Pancreas (tissue), 10 donors: ENCODE measurements around the gene YAF2. TPM values are rescaled to one million over a fixed set of nuclear protein-coding genes. Genes with fewer than 3 reads are reported as not detected.
"Not testable (repeated sequence)": the region's sequence is repeated elsewhere in the genome, so short reads cannot be mapped to it uniquely, and the experiment has no call there.

Experiments
- ATAC-seq, 4 donors: fragments of 200-7000 bp; cut with Tn5 transposase; one replicate each; pipeline versions ENCODE4 v1.8.0 to v1.9.1; 2020; ENCODE audit warnings: mild to moderate bottlenecking in 4 of 4, moderate library complexity in 4 of 4
- DNase-seq, 6 donors: peaks; one replicate each; pipeline ENCODE4 v3.0.0-alpha.2; 2020
- FAIRE-seq: peaks from 2 replicates; lab custom pipeline; 2012; peaks lifted over from hg19 to GRCh38; lab: Jason Lieb, UNC
- H3K27ac ChIP-seq, 4 donors: fragments of 200-600 bp; sonication (generic); 1 replicate in 3 of 4; 2 replicates in 1 of 4; pipeline versions ENCODE4 v1.5.0 to v1.8.0; 2020
- H3K27me3 ChIP-seq, 4 donors: fragments of 200-600 bp; one replicate each; pipeline ENCODE4 v1.8.0; 2021
- H3K36me3 ChIP-seq, 3 donors: fragments of 200-600 bp; sonication (generic) in 1 of 3; one replicate each; pipeline versions ENCODE4 v1.5.0 to v1.8.0; 2020 to 2021
- H3K4me1 ChIP-seq, 3 donors: fragments of 200-600 bp; one replicate each; pipeline ENCODE4 v1.8.0; 2021
- H3K4me3 ChIP-seq, 4 donors: fragments of 200-600 bp; sonication (generic) in 2 of 4; one replicate each; pipeline versions ENCODE4 v1.5.0 to v1.8.0; 2020 to 2021
- H3K9me3 ChIP-seq, 4 donors: fragments of 200-600 bp; one replicate each; pipeline ENCODE4 v1.8.0; 2021
- WGBS, 2 donors: extraction: QIAGEN DNeasy Blood & Tissue Kit; methylation state at CpG; one replicate each; pipeline ENCODE4 v1.1.7; 2013; 5-methylcytosine and 5-hydroxymethylcytosine counted together
- intact Hi-C, 3 donors: fragments of 100-400 bp; cut with DNase I; formaldehyde crosslinking; loops; one replicate each; pipeline versions ENCODE4 v1.11.1 to v1.14.2; 2022
- polyA plus RNA-seq, 2 donors: library from polyadenylated mRNA; stranded (reverse); fragments of 200-250 nt; gene quantifications; one replicate each; pipeline ENCODE4 v1.2.3, GENCODE V29; 2013
- total RNA-seq, 6 donors: library from RNA; stranded (reverse); fragmentation: NEBNext Ultra II Directional in 4 of 6; extraction: Animal tissue kit (Norgen Biotek cat#: 25700) in 4 of 6; gene quantifications; one replicate each; pipeline versions ENCODE4 v1.2.1 to v1.2.4, GENCODE V29; 2021 to 2023
- TF ChIP-seq, protein P1 (sequence below), 4 donors: fragments of 200-600 bp; sonication (generic) in 3 of 4; IDR thresholded peaks; one replicate each; pipeline versions ENCODE4 v1.5.0 to v1.8.0; 2021; ENCODE audit warnings: antibody characterized with exemption in 4 of 4
- donor health status: healthy with polysubstance abuse.
- donor health status: DM: no; HTN: no; CAD: no; lungs with moderate emphysema.
- donor health status: DM: no; HTN: no; CAD: no.
- donor health status: control.
- donor health status: control.
- donor health status: Bipolar disorder and iron deficiency.
- donor health status: DM: yes; HTN: yes; CAD: no.
- donor health status: DM: no; HTN: no; CAD: no.
- donor health status: DM: no; HTN: no; CAD: no.
- donor health status: DM: yes; HTN: yes; CAD: no.

Gene YAF2
- total and polyA plus RNA-seq, 8 donors, result 7.1 to 14.7 (median 11.7) TPM

DNA sequence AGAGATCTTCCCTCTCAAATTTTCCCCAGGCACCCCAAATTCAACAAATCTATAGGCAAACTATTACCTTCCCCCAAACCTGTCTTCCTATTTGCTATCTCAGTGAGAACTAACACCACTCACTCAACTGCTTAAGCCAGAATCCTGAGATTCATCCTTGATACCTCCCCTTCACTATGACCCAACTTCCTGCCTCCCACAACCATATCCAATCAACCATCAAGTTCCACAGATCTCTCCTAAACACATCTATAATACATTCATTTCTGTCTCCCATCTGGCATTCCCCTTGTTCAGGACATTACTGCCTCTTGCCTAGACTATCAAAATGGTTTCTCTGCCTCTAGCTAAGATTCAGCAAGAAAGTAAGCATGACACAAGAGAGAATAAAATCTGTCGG, 21.3 kb downstream of the YAF2 start:
- intact Hi-C loops, result no loop called here

DNA sequence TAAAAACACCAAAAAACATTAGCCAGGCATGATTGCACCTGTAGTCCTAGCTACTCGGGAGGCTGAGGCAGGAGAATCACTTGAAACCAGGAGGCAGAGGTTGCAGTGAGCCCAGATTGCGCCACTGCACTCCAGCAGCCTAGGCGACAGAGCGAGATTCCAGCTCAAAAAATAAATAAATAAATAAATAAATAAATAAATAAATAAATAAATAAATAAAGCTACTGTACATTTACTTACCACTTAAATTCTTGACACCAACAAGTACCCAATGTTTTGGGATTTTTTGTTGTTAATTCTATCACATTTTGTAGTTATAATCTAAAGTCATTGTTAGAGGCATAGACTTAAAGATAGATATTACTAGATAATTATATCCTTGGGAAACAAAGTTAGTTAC, 22.3 kb downstream of the YAF2 start:
- H3K9me3 ChIP-seq, H3K36me3 ChIP-seq, H3K4me3 ChIP-seq, FAIRE-seq, ATAC-seq, intact Hi-C loops, H3K4me1 ChIP-seq, DNase-seq, H3K27ac ChIP-seq, H3K27me3 ChIP-seq: not testable (repeated sequence)
- 95 to 97% methylated on average over 4 of the region's 4 CpGs for WGBS, 2 donors

More for the DNA sequence above, 21.3 kb downstream of the YAF2 start:
- Histone ChIP-seq H3K9me3 (no peaks in the 10 kb centered on the region), H3K4me1 (peaks cover 0 to 5% (median 0%) of the 10 kb centered on the region in 3 donors), H3K27me3 (no peaks in the 10 kb centered on the region), H3K36me3 (no peaks in the 10 kb centered on the region), H3K27ac (no peak overlapping the region), H3K4me3 (no peak overlapping the region)
- DNase-seq (no peak), ATAC-seq (no peak), FAIRE-seq (no peak)
- TF ChIP-seq, protein P1, sequence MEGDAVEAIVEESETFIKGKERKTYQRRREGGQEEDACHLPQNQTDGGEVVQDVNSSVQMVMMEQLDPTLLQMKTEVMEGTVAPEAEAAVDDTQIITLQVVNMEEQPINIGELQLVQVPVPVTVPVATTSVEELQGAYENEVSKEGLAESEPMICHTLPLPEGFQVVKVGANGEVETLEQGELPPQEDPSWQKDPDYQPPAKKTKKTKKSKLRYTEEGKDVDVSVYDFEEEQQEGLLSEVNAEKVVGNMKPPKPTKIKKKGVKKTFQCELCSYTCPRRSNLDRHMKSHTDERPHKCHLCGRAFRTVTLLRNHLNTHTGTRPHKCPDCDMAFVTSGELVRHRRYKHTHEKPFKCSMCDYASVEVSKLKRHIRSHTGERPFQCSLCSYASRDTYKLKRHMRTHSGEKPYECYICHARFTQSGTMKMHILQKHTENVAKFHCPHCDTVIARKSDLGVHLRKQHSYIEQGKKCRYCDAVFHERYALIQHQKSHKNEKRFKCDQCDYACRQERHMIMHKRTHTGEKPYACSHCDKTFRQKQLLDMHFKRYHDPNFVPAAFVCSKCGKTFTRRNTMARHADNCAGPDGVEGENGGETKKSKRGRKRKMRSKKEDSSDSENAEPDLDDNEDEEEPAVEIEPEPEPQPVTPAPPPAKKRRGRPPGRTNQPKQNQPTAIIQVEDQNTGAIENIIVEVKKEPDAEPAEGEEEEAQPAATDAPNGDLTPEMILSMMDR (IDR thresholded peaks at IDR 0.05), result no peak
- WGBS, 2 donors, result 94 to 98% methylated on average over 1 of the region's 1 CpG

DNA sequence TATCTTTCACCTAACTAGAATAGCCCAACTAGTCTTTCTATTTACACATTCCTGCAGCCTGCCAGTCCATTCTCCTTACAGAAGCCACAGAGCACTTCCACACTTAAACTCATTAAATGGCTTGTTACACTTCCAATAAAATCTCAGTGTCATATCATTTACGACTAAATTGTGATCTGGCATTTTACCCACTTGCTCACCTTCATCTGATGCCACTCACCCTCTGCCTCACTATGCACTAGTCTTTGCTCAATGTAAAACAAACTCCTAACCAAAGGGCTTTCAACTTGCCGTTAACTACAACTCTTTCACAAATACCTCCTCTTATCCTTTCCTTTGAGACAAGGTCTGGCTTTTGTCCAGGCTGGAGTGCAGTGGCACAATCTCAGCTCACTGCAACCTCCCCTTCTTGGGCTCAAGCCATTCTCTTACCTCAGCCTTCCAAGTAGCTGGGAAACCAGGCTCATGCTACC, 24.1 kb downstream of the YAF2 start:
- TF ChIP-seq, protein P1 (IDR thresholded peaks at IDR 0.05), result no peak
- Histone ChIP-seq H3K9me3 (no peaks in the 10 kb centered on the region), H3K27me3 (no peaks in the 10 kb centered on the region), H3K4me1 (peaks cover 0 to 5% (median 0%) of the 10 kb centered on the region in 3 donors), H3K36me3 (no peaks in the 10 kb centered on the region), H3K4me3 (no peak overlapping the region), H3K27ac (no peak overlapping the region)
- WGBS, 2 donors, result 7 to 14% methylated on average over 2 of the region's 2 CpGs
- FAIRE-seq (no peak), ATAC-seq (peak; percentile 79 to 94 (median 88)), DNase-seq (peak in 4 of 6 donors; percentile 49 to 57 (median 54))
- intact Hi-C loops, result no loop called here

DNA sequence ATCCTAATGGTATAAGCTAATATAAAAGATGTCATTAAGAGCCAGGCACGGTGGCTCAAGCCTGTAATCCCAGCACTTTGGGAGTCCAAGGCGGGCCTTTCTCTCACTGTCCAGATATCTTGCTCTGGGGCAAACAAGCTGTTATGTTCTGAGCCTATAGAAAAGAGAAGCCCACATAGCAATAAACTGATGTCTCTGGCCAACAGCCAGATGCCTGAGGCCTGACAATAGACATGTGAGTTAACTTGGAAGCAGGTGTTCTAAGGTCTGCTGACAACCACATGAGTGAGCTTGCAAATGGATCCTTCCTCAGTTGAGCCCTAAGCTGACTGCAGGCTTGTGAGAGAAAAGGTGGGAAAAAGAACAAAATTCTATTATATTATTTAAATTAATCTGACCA, 25.0 kb downstream of the YAF2 start:
- H3K27me3 ChIP-seq, result no peaks in the 10 kb centered on the region
- H3K27ac ChIP-seq, result no peak overlapping the region
- FAIRE-seq, result no peak
- H3K4me1 ChIP-seq, result peaks cover 0 to 5% (median 0%) of the 10 kb centered on the region in 3 donors
- H3K36me3 ChIP-seq, result no peaks in the 10 kb centered on the region
- no peak overlapping the region for H3K4me3 ChIP-seq
- H3K9me3 ChIP-seq, result no peaks in the 10 kb centered on the region
- WGBS, 2 donors, result 90 to 95% methylated on average over 2 of the region's 2 CpGs
- intact Hi-C loops, result no loop called here
- DNase-seq, result no peak
- no peak for ATAC-seq
- TF ChIP-seq, protein P1 (IDR thresholded peaks at IDR 0.05), result no peak

DNA sequence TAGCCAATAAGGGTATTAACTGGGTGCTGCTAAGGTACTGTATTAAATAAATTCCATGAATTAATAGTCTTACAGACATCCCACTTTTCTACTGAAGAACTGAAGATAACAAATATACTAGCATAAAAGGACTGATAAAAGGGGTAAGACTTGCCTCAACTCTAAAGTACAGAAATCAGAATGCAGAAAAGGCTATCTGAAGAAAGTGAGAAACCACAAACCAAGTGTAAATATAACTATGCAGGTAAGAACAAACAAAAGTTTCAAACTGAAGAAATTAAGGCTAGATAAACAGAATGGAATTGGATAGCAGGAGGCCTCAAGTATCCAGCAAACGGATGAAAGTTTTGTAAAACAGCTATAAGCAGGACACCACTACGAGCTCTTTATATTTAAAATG, 29.5 kb downstream of the YAF2 start:
- DNase-seq (no peak), FAIRE-seq (no peak), ATAC-seq (no peak)
- TF ChIP-seq, protein P1 (IDR thresholded peaks at IDR 0.05), result no peak
- Histone ChIP-seq H3K4me3 (no peak overlapping the region), H3K36me3 (no peaks in the 10 kb centered on the region), H3K27me3 (no peaks in the 10 kb centered on the region), H3K27ac (no peak overlapping the region), H3K4me1 (no peaks in the 10 kb centered on the region), H3K9me3 (no peaks in the 10 kb centered on the region)
- WGBS, 2 donors, result 75 to 82% methylated on average over 2 of the region's 2 CpGs
- intact Hi-C loops, result no loop called here
